ENCODE data around the gene HOXD8.

Gene HOXD8

DNA sequence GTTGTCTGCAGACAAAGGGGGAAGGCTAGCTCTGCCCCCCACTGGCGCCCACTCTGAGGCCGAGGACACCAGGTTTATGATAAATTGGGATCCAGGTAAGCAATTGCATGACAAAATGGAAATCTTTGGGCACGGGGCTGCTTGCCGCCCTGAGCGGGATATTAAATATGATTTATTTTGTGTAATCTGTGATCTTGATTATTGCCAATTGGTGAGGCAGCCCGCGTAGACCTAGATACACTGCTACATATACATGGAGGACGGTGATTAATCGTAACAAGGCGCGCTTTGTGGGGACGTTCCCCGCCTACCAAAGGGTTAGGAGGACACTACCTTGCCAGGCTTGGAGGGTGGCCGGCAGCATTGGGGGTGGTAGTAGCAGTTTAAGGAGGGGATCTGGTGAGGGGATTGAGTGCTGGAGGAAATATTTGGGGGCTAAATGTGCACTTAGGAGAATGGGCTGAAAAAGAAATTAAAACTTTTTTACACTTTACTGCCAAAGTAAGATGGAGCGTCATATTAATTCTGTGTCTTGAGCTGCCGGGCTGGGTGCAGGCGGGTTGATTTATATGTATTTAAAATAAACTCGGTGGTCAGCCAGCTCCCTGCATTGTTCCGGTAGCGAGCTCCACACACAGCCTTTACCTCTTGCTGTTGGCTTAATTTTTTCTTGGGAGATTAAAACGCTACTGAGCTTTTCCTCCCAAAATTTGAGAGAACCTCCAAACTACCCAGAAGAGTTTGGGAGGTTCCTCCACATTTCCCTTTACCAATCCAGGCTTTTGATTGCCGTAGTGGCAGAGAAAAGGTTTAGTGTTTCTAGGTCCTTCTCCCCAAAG lies 31.7 kb downstream of the HOXD8 start:
- no peak for DNase-seq

DNA sequence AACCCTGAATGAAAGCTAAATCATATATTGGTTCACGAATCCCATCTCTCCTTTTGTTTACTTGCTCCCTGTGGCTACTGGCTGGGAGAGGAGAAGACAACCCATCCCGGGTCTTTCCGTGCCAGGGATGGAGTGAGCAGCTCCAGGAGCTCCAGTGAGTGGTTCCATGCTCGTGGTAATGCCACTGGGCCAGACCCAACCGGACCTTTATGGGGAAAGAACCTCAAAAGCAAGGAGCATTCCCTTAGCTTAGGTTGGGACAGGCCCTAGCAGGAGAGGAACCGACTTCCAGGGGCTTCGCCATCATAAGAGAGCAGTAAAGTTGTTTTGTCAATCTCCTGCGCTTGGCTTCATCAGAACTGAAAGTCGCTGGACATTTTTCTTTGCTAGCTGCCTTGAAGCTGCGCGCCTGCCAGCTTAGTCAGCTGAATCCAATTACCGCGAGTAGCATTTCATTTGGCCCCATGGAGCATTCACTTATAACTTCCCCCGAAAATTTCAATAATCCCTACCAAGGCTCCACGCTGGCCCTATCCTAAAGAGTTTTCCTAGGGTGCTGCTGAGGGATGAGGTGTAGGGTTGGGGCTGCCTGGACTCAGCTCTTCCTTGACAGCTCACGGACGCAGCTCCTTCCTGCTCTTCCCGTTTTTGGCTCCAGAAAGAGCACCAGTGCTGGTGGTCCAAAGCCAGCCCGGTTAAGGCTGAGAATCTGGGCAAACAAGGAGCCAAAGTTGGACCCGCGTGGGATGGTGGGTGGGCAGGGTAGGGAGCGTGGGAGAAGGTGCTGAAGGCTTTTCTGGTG lies 32.5 kb downstream of the HOXD8 start:
- DNase-seq = peak; percentile 81

DNA sequence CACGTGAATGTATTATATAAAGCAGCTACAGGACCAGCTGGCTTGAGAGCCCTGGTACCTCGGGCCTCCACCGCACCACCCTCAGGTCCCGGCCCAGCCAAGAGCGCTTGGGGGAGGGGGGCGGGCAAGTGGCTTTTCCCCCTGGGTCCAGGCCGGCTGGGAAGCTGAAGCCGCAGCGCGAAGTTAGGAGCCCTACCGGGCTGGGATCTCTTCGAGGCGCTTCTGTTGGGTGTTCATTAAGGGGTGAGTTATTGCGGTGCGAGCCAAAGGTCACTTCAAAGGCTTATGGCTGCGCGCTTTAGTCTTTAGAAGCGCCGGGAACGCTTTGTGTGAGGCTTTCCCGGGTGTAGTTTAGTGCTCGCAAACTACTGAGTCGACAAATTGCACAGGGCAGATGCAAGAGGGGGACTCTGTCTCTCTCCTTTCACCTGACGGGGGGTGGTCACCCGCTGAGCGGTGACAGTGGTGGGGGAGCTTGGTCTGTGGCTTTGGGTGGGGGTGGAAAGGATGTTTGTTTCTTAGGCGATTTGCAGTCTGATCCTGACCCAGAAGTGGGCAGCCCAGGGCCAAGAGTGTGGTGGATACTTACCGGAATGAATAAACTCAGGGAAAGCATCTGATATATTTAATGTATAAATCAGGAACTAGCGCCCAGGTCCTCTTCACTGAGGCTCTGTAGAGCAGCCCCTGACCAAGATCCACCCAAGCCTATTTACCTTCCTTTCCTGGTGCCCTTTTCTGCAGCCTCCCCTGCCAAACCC lies 33.6 kb downstream of the HOXD8 start:
- no peak for DNase-seq

DNA sequence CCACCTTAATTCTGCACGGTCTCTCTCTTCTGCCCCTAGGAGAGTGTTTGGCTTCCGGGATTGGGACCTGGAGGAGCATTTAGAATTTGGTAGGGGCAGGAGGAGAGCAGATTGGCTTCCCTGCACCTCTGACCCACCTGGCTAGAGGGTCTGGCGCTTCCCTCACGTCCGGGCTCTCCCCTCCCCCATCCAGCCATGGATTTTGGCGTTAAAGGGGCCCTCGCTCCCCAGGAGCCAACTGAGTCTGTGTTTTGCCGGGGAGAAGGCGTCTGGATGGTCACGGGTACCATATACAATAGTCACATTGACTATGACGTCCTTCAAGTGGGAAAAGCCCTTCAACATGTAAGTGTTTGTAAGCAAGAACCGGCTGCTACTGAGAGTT lies 34.2 kb downstream of the HOXD8 start:
- no peak for DNase-seq

DNA sequence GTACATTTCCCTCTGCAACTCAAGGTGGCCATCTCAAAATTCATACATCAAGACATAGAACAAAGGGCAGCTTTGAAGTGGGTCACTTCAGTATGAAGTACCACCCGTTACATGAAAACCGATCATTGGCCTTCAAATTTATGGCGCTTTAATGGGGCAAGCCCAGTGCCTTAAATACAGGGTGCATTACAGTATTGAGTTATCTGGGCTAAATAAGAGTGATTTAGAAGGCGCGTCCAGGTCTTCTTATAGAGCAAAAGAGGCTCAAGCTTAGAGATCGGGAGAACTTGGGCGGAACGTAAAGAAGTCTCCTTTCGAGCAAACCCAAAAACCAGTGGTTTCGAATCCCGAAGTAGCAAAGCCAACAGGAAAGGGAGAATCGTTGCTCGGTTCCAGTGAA lies 34.7 kb downstream of the HOXD8 start:
- DNase-seq = no peak

DNA sequence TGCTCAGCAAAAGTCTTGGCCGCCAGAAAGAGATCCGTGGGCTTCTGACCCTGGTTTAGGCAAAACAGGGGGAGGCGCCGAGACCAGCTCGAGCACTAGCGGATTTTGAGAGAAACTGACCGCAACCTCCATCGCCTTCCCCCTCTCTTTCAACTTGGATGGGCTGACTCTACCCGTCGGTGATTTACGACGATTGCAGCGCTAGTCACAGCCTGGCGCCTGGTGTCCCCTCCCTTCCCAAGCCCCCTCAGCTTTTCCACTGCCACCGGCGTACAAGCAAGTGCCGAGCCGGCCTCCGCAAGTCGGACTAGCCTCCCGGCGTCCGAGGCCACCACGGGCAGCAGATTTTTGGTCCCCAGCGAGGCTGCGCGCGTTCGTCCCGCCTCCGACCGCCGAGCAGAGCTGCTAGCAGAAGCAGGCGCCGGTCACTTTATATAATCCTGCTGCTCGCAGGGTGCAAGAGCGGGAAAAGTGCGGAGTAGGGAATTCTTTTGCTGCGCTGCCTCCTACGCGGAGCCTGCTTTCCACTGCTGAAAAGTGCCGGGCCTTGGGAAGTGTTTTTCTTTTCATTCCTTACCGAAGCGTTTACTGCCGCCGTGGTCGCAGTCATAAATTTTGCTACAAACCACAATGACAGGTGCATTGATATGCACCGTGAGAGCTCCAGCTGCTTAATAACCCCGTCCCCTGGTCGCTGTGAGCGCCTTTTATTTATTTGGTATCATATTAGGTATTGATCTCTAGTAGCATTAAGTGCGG lies 35.3 kb downstream of the HOXD8 start:
- no peak for DNase-seq

DNA sequence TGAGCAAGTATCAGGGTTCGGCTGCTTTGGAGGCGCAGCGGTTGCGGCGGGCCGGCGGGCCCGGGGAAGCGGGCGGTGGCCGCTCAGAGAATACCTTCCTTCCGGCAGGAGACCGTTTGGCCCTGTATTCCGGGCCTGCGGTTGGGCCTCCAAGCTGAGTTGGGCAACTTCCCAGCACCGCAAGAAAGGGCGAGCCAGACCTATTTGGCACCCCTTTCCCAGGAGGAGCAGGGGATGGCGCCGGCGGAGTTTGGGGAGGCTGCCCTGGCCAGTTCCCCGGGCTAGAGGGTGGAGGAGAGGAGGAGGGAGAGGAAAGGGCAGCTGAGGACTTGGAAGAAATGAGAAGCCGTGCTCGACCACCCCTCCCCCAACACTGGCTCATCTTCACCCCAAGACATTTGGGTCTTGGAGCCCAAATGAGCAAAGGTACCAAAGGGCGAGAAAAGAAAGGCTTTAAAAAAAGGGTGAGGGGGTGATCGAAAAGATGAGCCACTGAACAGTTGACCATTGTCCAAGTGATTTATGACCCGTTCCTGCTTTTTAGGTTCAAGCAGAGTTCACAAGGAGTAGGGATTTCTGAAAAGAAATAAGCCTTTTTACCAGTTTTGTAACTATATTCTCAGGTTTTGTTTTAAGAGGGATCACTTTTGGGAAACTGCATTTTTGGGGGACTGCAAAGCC lies 36.0 kb downstream of the HOXD8 start:
- DNase-seq = no peak

DNA sequence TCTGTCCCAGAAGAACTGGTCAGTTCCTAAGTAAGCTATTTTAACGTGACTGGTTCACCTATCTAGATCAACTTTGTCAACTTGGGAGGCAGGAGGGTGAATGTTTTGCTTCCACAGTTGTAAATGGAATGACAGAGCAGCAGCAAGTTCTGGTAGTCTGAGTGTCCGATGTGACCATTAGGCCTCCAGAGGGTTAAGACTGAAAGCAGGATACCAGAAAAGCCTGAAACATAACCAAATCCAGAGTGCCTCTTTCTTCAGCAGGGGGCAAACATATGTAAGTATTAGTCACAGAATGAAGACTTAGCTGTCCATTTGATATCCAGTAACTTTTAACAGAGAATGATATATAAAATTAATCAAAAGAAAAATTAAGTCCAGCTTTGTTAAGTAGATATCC lies 36.8 kb downstream of the HOXD8 start:
- no peak for DNase-seq

DNA sequence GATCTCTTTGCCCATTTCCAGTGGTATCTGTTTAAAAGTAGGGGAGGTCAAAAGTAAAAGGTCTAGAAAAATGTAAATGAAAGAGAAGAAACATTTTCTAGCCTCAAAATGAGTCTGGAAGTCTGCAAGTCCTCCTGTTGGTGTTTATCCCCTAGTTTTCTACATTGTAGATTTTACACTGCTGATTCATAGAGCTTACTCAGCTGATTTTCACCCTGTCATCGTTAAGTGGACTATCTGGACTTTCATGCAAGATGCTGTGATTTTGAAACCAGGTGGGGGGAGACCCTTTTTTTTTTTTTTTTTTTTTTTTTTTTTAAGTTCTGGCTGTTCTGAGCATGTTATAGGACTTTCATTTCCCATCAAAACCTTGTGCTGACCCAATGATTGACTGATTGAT lies 37.9 kb downstream of the HOXD8 start:
- DNase-seq = no peak

DNA sequence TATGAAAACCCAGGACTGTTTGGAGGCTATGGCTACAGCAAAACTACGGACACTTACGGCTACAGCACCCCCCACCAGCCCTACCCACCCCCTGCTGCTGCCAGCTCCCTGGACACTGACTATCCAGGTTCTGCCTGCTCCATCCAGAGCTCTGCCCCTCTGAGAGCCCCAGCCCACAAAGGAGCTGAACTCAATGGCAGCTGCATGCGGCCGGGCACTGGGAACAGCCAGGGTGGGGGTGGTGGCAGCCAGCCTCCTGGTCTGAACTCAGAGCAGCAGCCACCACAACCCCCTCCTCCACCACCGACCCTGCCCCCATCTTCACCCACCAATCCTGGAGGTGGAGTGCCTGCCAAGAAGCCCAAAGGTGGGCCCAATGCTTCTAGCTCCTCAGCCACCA lies 39.7 kb downstream of the HOXD8 start:
- DNase-seq = no peak

DNA sequence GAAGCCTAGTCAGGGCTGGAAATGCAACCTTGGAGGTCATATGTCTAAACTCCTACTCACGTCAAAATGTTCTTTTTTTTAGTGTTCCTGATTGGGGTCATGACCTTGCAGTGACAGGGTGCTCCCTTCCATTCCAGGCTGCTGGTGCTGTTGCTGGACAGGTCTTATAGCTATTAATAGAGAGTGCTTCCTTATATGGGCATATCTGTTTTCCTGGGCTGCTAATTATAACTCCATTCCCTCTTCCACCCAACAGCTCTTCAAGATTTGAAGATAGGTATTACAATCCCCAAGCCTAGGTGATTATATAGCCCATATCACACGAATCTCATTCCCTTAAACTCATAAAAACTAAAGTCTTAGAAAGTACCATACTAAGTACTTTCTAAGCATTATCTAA lies 40.2 kb downstream of the HOXD8 start:
- DNase-seq = no peak

DNA sequence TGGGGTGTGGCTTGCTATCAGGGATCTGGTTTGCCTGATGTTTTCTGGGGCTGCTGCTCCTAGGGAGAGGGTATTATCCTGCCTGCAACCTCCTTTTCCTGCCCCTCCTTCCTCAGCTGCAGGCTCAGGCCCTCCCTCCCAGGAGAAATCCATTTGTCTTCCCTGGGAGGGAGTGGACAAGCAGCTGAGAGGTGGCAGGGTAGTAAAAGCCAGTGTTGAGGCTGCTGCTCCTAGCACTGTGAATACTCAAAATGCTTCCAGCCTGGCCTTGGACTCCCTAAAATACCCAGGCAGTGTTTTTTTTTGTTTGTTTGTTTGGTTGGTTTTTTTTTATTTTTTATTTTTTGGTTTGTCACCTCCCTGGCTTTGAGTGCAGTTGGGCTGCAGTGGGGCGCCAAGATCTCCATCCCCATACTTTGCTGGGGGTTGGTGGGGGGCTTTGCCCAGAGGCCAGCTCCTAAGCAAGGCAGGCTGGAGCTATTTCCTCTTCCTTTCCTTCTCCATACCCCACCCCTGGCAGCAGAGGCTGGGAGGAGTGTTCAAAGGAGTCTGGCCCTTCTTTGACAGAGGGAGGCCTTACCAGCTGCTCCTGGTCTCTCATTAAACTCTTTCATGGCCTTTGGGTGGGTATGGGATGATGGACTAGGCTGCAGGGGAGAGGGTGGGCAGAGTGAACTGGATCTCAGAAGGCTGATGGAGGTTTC lies 41.2 kb downstream of the HOXD8 start:
- no peak for DNase-seq

DNA sequence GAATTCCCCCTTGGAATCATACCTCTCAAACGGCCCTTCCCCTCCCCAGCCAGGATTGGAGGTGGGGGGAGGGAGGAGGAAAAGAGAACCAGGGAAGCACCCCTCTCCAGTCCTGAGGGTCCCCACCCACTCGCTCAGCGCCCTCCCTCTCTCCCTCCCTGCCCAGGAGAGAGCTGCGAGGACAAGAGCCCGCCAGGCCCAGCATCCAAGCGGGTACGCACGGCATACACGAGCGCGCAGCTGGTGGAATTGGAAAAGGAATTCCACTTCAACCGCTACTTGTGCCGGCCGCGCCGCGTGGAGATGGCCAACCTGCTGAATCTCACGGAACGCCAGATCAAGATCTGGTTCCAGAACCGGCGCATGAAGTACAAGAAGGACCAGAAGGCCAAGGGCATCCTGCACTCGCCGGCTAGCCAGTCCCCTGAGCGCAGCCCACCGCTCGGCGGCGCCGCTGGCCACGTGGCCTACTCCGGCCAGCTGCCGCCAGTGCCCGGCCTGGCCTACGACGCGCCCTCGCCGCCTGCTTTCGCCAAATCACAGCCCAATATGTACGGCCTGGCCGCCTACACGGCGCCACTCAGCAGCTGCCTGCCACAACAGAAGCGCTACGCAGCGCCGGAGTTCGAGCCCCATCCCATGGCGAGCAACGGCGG lies 42.0 kb downstream of the HOXD8 start:
- DNase-seq = no peak

DNA sequence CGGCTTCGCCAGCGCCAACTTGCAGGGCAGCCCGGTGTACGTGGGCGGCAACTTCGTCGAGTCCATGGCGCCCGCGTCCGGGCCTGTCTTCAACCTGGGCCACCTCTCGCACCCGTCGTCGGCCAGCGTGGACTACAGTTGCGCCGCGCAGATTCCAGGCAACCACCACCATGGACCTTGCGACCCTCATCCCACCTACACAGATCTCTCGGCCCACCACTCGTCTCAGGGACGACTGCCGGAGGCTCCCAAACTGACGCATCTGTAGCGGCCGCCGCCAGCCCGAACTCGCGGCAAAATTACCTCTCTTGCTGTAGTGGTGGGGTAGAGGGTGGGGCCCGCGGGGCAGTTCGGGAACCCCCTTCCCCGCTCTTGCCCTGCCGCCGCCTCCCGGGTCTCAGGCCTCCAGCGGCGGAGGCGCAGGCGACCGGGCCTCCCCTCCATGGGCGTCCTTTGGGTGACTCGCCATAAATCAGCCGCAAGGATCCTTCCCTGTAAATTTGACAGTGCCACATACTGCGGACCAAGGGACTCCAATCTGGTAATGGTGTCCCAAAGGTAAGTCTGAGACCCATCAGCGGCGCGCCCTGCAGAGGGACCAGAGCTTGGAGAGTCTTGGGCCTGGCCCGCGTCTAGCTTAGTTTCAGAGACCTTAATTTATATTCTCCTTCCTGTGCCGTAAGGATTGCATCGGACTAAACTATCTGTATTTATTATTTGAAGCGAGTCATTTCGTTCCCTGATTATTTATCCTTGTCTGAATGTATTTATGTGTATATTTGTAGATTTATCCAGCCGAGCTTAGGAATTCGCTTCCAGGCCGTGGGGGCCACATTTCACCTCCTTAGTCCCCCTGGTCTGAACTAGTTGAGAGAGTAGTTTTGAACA lies 42.7 kb downstream of the HOXD8 start:
- DNase-seq = no peak

DNA sequence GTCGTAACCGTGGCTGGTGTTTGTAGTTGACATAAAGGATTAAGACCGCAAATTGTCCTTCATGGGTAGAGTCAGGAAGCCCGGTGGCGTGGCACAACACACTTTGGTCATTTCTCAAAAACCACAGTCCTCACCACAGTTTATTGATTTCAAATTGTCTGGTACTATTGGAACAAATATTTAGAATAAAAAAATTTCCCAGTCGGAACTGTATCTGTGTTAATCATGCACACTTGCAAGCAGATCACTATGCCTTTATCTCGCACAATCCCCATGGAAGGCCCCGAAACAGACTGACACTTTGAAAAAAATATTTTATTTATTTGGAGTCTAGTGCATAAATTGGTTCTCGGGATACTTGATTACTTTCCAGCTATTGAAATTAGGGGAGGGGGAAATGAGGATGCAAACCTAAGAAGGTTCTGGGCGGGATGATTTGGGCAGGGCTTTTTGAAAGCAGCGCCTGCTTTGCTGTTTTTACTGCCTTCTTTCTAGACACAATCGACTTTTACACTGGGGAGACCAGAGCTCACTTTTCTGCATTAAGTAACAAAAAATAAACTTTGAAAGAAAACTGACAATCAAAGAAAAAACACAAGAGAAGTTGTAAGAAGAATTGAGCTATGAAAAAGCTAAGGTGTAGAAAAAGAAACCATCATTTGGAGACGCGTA lies 43.5 kb downstream of the HOXD8 start:
- DNase-seq = no peak

DNA sequence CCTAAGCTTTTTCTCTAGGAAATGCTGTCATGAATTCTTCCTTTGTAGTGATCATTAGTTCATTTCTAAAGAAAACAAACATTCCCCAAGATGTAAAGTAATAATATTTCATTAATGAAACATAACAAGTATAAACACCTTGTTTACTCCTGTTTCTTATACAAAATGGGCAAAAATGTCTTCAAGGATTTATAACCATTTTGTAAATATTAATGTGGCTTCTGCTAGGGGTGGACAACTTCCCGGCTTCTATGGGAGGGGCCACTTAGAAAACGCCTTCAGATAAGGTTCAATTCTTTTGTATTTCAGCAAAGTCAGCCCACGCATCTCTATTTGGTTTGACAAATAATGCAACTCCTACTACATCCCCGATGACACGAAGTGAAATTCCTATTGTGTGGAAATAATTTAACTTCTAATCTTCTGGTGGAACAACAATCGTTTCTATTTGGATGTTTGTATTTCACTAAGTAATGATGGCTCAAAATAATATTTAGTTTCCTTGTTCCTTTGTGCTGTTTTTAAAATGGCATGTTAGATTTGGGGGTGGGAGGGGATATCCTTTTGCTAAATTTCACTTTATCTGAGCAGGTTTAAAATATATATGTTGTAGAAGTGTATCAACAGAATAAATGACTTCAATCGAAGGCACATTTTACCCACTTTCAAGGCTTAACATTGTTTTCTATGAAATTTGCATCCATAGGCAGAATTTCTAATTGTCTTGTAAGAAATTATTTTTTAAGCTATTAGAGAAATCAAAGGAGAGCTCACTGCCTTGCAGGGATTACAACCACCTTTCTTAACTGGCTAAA lies 44.3 kb downstream of the HOXD8 start:
- no peak for DNase-seq

DNA sequence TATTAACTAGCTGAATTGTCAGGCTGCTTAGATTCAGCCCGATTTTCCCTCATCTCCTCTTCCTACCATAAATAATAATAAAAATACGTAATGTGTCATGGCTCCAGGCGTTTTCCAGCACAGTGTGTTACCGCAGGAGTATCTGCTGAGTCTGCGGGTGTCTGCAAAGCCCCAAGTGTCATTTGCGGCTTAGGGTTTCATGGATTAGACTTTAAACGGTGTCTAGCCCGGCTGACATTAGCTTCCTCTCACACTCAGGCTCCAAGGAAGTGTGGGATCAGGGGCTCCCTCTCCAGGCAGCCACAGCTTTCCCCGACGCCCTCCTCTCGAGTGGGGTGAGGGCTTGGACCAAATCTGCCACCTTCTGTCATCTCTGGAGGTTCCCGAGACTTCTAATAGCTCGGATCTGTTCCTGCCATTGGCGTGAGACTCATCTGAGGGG lies 44.9 kb downstream of the HOXD8 start:
- DNase-seq = peak; percentile 53
